ENCODE data around the gene ALKAL2.

Gene ALKAL2, protein sequence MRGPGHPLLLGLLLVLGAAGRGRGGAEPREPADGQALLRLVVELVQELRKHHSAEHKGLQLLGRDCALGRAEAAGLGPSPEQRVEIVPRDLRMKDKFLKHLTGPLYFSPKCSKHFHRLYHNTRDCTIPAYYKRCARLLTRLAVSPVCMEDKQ

DNA sequence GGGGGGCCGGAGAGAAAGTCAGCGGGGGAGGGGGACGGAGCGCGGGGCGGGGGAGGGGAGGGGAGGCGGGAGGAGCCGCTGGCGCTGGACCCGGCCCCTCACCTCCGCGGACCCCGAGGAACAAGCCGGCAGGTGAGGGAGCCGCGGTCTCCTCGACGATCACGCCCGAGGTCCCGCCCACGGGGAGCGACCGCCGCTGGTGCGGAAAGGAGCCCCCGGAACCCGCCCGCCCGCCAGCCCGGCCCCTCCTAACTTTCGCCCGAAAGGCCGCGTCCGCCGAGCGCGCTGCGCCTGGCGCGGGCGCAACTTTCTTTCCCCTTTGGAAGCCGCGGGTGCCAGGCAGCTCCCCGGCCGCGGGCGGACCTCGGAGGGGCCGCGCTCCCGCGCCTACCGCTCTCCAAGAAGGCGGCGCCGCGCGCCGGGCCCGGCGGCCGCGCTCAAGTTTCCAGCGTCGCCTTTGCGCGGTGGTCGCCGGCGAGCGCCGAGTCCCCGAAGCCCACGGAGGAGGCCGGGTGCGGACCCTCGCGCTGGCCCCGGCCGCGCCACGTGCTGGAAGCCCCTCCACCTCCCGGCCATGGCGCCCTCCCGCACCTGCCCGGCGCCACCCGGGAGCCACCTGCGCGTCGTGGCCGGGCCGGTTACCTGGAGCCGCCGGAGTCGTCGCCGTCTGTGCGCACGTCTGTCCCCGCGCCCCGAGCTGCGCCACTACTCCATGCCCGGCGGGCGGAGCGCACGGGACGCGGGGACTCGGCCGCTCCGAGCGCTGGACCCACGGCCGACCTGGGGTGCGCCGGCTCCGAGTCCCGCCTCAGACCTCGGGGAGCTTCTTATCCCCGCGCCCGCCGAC is at the start of gene ALKAL2:
ALKAL2 (minus strand) TSS at position 181 of the 847 bp plus-strand sequence. CDS start 256 bp downstream, outside the sequence.
- TF ChIP-seq GATA2 (IDR thresholded peaks at IDR 0.05; ENCODE audit: low read depth, low read length) = no peak
- no peak for TF ChIP-seq GATA3 (IDR thresholded peaks at IDR 0.05; ENCODE audit: low read depth, low read length)

DNA sequence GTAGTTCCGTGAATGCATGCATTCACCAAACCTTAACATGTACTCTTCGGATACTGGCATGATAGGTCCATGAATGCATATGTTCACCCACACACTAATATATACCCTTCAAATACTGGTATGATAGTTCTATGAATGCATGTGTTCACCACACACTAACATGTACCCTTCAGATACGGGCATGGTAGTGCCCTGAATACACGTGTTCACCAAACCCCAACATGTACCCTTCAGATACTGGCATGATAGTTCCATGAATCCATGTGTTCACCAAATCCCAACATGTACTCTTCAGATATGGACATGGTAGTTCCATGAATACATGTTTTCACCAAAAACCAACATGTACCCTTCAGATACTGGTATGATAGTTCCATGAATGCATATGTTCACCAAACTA is 48.5 kb upstream of the ALKAL2 start:
- no peak for TF ChIP-seq GATA3 (IDR thresholded peaks at IDR 0.05; ENCODE audit: low read depth, low read length)

DNA sequence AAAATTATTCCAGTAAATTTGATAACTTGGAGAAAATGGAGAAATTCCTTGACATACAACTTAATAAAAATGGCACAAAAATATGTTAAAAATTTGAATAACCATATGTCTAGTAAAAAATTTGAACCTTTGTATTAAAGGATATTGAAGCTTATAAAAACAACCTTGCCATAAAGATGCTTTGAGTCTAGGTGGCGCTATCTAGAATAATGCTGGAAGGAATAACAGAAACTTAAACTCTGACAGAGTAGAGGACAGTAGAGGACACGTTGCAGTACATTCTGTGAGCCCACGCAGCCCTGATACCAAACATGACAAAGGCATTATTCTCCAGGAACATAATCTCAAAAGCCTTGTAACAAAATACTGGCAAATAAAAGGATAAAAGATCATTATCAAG is 44.7 kb upstream of the ALKAL2 start:
- TF ChIP-seq GATA3 (IDR thresholded peaks at IDR 0.05; ENCODE audit: low read depth, low read length) (no peak), GATA2 (IDR thresholded peaks at IDR 0.05; ENCODE audit: low read depth, low read length) (no peak)

DNA sequence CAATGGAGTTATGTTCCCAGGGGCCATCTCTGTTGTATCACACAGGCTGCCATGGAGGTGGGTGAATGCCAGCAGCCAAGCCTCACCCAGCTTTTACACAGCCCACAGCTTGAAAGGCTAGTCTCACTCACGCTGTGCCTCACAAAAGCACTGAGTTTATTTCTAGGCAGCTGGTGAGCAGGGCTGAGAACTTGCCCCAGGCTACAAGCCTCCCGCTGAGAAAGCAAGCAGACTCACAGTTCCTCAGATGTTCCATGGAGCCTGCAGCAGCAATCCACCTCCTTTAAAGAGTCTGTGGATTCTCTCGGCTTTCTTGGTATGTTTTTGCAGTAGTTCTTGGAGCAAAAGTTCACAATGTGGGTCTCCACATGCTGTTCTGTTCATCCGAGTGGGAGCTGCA is 40.9 kb upstream of the ALKAL2 start:
- TF ChIP-seq GATA3 (IDR thresholded peaks at IDR 0.05; ENCODE audit: low read depth, low read length) (no peak), GATA2 (IDR thresholded peaks at IDR 0.05; ENCODE audit: low read depth, low read length) (no peak)

DNA sequence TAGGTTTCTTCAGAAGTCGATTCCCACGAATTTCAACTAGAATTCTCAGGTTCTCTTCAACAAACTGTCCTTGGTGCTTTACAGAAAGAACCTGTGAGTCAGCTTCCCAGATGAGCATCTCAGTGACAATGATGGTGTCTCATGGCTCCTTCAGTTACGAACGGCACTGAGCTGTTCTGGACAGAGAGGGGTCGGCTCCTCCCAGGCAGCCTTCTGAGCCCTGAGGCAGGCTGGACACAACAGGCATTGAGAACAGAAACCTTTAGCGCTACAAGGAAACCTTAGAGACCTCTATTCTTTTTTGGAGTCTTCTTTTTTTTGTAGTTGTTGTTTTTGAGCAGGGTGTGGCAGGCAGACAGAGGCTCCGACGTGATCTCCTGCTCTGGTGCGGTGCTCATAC is 35.1 kb upstream of the ALKAL2 start:
- TF ChIP-seq GATA3 (IDR thresholded peaks at IDR 0.05; ENCODE audit: low read depth, low read length) = no peak
- TF ChIP-seq GATA2 (IDR thresholded peaks at IDR 0.05; ENCODE audit: low read depth, low read length) = no peak

DNA sequence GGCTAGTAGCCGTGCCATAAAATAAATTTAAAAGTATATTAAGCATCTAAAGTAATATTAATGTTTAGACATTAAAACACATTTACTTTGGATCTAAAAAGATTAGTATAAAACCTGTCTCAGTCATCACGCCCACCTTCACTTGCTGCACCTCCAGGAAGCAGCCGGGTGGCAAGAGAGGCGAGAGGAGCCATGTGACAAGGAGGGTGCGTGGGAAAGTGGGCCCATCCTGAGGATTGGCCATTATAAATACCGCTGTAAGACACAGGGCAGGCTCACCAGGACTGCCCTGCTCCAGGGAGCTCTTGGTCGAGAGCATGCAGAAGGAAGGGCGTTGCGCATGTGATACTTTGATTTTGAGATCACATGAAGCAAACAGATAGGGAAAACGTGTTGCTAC is 34.4 kb upstream of the ALKAL2 start:
- TF ChIP-seq GATA3 (IDR thresholded peaks at IDR 0.05; ENCODE audit: low read depth, low read length) (no peak), GATA2 (IDR thresholded peaks at IDR 0.05; ENCODE audit: low read depth, low read length) (no peak)

DNA sequence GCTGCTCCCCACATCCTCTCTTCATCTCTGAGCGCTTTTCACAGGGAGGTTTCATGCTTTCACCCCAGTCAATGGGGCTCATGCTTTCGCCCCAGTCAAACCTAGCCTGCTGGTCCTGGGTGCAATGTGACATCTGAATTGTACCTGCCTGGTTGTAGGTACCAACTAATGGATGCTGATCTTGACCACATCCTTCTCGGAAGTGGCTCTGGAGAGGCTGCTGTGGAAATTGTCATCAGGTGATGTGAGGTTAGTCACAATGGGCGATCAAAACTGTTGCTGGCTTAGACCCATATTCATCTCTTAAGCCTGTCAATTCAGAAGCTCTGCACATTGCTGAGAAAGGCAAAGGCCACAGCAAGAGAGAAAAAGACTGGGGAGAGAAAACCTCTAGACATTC is 32.7 kb upstream of the ALKAL2 start:
- TF ChIP-seq GATA3 (IDR thresholded peaks at IDR 0.05; ENCODE audit: low read depth, low read length) (no peak), GATA2 (IDR thresholded peaks at IDR 0.05; ENCODE audit: low read depth, low read length) (no peak)

DNA sequence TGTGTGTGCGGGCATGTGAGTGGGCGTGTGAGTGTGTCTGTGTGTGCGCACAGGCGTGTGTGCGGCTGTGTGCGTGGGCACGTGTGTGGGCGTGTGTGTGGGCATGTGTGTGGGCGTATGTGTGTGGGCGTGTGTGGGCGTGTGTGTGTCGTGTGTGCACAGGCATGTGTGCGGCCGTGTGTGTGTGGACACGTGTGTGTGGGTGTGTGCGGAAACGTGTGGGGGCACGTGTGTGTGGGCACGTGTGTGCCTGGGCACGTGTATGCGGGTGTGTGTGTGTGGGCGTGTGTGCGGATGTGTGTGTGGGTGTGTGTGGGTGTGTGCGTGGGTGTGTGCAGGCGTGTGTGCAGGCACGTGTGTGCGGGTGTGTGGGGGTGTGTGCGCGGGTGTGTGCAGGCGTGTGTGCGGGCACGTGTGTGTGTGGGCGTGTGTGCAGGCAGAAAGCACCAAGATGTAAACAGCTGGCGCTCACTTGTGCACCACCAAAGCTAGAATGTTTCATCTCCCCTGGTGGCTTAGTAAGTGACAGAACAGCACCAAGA is 31.2 kb upstream of the ALKAL2 start:
- TF ChIP-seq GATA2 (IDR thresholded peaks at IDR 0.05; ENCODE audit: low read depth, low read length) = no peak
- no peak for TF ChIP-seq GATA3 (IDR thresholded peaks at IDR 0.05; ENCODE audit: low read depth, low read length)

DNA sequence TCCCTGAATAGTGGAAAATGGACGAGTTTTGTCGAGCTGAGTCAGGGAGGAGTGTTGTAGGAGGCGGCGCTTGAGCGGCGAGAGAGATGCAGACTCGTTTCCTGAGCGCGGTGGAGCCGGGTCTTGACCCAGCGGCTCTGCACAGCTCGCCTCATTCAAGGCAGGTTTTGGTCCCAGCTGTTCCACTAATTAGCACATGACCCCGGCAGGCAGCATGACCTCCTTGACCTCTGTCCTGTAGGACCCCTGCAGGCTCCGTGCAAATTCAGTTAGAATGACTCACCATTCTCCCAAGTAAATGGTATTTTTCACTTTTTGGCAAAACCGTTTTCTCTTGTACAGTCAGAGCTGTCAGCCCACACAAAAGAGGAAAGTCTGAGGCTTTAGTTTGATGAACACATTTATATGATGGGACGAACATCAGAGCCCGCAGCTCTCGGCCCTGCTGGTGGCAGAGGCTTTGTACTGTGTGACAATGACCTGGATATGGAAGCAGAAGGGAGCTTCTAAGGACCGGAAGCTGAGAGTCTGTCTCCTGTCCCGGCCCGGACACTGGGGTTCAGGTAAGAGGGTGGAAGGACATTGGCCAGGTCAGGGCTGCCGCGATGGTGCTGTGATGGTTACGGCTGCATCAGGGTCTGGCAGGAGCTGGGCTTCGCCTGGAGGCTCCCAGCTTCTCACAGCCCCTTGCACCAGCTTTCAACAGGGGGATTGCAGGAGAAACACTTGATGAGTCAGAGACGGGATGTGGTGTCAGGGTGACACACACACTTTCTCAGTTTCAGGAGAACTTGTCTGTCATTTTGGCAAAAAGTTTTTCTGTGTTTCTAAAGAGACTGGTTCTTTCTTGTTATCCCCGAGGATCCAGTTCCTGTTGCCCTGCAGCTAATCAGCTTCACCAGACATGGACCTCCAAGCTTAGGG is 29.9 kb upstream of the ALKAL2 start:
- no peak for TF ChIP-seq GATA2 (IDR thresholded peaks at IDR 0.05; ENCODE audit: low read depth, low read length)
- TF ChIP-seq GATA3 (IDR thresholded peaks at IDR 0.05; ENCODE audit: low read depth, low read length) = no peak

DNA sequence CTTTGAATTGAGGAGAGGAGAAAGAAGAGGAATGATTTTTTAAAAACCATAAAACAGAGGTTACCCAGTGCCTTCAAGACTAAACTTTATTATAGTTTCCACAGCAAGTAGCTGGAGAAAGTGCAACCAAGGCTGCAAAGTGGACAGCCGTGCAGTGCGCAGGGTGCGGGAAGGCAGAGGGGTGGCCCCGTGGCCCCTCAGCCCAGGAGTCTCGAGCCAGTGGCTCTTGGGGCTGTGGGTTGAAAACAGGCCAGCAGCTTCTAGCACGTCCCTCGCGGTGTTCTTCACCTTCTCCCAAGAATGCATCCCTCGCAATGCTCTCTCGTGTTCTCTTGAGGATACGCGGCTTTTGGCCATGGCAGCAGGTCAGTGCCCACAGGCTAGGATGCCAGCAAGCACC is 28.5 kb upstream of the ALKAL2 start:
- TF ChIP-seq GATA2 (IDR thresholded peaks at IDR 0.05; ENCODE audit: low read depth, low read length) = no peak
- no peak for TF ChIP-seq GATA3 (IDR thresholded peaks at IDR 0.05; ENCODE audit: low read depth, low read length)

DNA sequence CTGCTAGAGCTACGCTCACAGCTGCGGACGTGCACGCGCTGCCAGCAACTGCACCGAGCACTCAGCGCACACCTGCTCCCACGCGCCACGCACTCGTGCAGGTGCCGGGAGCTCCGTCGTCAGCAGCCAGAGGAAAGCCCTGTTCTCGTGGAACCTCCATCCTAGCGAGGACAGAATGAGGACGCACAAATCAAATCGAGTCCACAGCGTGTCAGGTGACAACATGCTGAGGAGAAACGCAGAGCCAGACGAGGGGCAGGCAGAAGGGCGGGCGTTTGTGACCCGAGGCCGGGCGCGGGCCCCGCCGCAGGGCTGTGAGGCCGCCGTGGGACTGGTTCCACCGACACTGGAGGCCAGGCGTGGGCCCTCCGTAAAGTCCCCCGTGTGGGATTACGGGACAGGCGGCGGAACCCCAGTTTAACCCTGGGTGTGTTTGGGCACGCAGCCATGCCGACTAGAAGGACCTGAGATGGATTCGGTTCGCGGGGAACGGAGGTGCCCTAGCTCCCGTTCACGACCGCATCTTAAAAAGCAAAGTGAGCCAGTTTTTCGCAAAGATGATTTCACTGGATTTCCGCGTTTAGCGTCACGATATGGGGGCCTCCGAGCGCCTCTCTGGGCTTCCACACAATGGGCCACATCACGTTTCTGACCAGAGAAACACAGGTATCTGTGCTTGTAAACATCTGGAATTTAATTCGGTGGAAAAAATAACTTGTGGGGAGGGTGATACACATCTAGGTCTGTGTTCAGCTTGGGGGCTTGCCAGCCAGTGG is 26.9 kb upstream of the ALKAL2 start:
- TF ChIP-seq GATA3 (IDR thresholded peaks at IDR 0.05; ENCODE audit: low read depth, low read length) (no peak), GATA2 (IDR thresholded peaks at IDR 0.05; ENCODE audit: low read depth, low read length) (no peak)

DNA sequence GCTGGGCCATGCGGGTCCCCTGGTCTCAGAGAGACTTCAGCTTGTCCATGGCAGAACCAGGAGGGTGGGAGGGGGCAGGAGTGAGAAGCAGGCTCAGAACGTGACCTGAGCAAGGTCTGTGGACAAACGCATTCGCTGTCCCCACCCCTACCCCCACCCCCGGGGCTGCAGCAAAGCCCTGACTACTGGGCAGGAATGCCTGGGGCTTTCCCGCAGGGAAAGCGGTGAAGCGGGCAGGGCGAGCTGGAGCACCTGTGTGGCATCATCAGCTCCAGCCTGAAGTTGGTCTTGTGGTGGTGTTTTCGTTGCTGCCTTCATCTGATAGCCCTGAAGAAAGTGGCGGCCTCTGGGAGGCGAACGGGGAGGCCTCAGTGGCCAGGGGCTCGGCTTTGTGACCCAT is 26.1 kb upstream of the ALKAL2 start:
- TF ChIP-seq GATA2 (IDR thresholded peaks at IDR 0.05; ENCODE audit: low read depth, low read length) (no peak), GATA3 (IDR thresholded peaks at IDR 0.05; ENCODE audit: low read depth, low read length) (no peak)

DNA sequence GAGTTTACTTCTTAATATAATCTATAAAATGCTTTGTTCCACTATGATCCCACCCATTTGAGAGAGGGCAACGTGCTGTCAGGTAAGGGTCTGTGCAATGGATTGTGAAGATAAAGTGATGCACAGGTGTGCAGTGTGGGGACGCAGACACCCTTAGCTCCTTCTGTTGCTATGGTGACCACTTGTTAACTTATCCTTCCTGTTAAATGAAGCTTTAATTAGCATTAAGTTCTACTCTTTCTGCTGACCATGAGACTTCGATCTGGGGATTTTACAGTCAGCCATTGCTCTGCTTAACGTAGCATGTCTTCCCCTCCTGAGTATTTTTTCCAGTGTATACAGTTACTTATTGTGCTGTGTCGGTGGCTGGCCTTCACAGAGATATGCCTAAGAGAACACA is 23.1 kb upstream of the ALKAL2 start:
- TF ChIP-seq GATA3 (IDR thresholded peaks at IDR 0.05; ENCODE audit: low read depth, low read length) (no peak), GATA2 (IDR thresholded peaks at IDR 0.05; ENCODE audit: low read depth, low read length) (no peak)

Measured in SH-SY5Y (cell line).